ENCODE data around the gene LRMDA.
"Not testable (repeated sequence)": the region's sequence is repeated elsewhere in the genome, so short reads cannot be mapped to it uniquely, and the experiment has no call there.

LRMDA gene

GRCh38 chr10:76045174-76045573 is 613.8 kb downstream of the LRMDA start:
- DNase-seq (ENCODE audit: low read depth in 2 of 2): no peak

- DNase-seq (ENCODE audit: low read depth in 2 of 2): no peak
Observed at GRCh38 chr10:76047521-76047920, 616.1 kb downstream of the LRMDA start.

DNA sequence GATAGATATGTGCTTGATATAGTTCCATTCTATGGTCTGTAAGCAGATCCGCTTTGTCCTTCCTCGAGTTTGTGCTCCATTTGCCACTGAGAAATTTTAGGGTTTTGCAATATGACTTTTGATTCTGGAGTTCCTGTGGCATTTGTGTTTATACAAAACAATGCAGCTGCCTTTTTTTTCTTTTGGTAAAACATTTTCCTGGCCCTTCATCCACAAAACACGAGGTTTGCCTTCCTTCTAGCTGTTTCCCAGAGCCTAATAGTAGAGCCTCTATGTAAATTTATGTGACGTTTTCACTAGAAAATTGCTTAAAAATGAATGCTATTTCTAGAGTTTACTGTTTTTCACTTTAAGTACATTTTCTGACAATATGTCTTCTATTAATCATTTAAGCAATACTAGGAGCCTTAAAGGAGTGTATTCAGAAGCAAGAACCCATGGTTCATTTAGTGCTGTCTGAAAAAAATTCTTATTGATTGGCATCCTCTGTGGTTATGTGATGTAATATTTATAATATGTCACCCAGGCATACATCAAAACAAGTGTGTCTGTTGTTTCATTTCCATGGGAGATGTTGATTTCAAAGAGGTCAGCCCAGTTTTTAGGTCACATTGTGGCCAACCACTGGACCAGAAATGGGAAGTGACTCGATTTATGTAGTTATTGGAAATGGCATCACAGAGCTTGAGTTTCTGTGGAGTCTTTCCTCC is 618.3 kb downstream of the LRMDA start:
- no peak for DNase-seq (ENCODE audit: low read depth in 2 of 2)

DNA sequence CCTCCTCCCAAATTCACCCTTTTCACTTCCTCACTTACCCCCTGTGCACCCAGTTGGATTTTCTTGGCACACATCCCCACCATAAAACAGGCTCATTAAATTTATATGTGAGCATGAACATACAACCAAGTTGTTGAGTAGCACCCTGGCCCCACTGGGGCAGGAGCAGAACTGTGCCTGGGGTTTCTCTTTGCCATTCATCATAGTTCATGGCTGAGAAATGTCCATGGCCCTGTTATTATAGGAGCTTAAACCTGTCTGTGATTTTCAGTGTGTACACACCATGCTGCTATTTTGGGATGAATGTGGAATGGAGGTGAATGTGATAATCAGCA is 618.8 kb downstream of the LRMDA start:
- DNase-seq (ENCODE audit: low read depth in 2 of 2): no peak

DNA sequence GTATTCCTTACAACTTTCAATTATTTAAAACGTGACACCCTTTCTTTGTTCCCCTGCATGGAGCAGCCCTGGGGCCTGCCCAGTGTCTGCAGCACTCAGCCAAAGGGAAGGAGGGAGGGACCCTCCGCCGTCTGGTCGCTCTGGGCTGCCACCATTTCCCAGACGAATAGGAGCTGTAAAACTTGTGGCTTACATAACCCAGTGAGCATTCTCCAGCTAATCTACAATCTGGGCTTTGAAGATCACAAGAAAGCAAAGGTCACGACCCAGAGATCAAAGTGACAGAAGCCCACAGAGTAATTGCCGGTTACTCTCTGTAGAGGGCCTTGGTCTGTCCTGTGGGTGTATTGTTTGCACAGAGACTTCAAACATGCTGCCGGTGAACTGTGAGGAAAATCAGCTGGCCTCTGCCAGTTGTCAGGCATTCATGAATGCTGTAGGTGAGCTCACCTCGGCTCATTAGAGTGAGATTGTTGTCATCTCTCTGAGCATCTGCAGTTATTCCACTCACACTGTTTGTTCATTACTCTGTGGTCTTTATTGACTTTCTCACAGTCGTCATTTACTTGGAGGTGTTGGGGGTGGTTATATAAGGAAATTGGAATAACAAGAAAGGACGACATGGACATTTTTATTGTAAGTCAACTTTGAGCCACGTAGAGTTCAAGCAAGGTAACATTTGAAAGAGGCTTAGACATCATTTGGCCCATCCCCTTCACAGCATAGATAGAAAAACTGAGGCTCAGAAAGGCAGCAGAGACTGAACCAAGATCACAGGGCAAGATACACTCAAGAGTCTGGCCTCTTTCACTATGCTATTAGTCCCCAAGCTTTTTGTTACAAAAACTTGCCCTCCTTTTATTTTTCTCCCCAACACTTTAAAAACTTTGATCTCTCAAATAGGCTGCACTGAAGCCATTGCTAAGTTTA is 619.8 kb downstream of the LRMDA start:
- no peak for DNase-seq (ENCODE audit: low read depth in 2 of 2)

- DNase-seq (ENCODE audit: low read depth in 2 of 2): no peak
Observed at GRCh38 chr10:76052682-76053503, 621.5 kb downstream of the LRMDA start.

DNA sequence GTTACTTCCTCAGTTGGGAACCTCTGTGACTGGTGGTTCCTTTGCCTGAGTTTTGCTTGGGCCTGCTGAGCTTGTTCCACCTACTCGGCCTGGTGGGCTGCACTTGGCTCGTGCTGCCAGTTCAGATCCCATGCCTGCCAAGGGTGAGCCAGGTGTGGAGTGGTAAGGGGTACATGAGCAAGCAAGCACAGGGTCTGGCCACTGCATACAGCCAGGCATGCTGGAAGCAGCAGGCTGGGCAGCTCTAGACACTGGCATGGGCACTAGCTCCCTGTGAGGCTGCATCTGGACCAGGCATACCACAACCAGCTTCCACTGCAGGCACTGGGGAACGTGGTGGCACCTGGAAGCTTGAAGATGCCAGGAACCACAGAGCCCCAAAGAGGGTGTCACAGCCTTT is 624.0 kb downstream of the LRMDA start:
- DNase-seq (ENCODE audit: low read depth in 2 of 2): no peak

GRCh38 chr10:76055963-76056362 is 624.5 kb downstream of the LRMDA start:
- no peak for DNase-seq (ENCODE audit: low read depth in 2 of 2)

GRCh38 chr10:76060993-76061392 is 629.6 kb downstream of the LRMDA start:
- DNase-seq (ENCODE audit: low read depth in 2 of 2): not testable (repeated sequence)

DNA sequence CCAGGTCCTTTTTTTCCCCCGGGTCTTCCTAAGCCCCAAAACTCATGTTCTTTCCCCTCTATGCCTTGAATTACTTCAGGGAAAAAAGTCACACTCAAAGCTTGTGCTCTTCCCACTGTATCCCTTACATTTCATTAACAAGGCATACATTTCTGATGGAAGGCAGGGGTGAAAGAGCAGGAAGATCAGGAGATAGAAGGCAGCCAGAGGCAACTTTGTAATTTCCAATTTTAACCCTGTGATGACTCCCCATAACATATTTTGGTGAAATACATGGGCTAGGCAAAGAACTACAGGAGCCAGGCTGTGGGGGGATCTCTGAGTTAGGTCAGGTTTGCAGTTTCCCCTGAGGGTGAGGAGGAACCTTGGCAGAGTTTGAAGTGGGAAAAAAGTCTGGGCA is 635.0 kb downstream of the LRMDA start:
- DNase-seq (ENCODE audit: low read depth in 2 of 2): no peak

GRCh38 chr10:76067447-76067846 is 636.0 kb downstream of the LRMDA start:
- DNase-seq (ENCODE audit: low read depth in 2 of 2): no peak

DNA sequence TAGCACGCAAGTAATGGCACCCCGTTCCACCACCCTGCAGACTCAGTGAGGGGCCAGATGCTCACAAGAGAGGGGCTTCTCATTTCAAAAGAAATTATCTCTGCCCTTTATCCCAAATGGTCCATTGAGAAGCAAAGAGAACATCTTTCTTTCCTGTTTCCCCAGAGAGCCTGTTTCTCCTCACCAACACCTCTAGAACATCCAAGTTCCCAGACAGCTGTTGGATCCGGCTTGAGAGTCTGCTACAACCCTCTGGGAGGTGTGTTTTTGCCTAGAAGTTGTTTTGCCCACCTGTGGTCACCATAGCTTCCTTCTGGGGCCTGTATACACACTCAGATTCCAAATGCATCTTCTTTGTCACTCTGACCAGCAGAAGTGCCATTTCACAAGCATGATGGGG is 637.4 kb downstream of the LRMDA start:
- no peak for DNase-seq (ENCODE audit: low read depth in 2 of 2)

GRCh38 chr10:76070916-76071315 is 639.5 kb downstream of the LRMDA start:
- DNase-seq (ENCODE audit: low read depth in 2 of 2): no peak

- no peak for DNase-seq (ENCODE audit: low read depth in 2 of 2)
Observed at GRCh38 chr10:76071653-76072365, 640.4 kb downstream of the LRMDA start.

GRCh38 chr10:76072384-76072783 is 641.0 kb downstream of the LRMDA start:
- DNase-seq (ENCODE audit: low read depth in 2 of 2): no peak

- DNase-seq (ENCODE audit: low read depth in 2 of 2): no peak
Observed at GRCh38 chr10:76073524-76073923, 642.1 kb downstream of the LRMDA start.

DNA sequence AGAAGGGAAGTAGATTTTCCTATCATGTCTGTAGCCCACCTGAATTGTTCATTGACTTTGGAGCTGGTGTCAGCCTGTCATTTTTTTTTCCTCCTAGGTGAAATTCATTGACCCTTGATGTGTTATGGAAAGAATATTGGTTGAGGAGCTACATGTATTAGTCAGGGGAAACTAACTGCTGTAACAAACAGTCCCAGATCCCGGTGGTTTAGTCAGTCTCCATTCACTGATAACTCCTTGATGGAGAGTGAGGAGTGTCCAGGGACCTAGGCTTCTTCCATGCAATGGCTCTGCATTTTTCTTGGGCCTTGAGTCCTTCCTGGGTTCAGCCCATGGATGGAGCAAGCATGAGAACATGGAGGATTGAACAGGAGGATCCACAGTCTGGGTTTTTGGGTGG is 643.2 kb downstream of the LRMDA start:
- no peak for DNase-seq (ENCODE audit: low read depth in 2 of 2)

DNA sequence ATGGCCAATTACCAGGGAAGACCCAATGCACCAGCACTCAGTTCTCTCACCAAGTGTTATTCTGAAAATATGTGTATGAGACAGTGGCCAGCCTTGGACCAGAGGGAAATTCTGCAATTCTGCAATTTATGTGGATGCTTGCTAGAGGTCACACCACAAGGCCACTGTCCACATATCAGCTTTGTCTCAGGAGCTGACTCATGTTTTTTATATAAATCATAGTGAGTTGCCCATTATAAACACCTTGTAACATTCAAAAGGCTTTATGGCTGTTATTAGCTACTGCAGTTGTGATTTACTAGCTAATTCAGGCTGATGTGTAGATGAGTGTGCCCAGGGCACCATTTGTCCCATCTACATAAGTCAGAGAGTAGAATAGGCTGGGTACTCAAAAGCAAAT is 649.0 kb downstream of the LRMDA start:
- DNase-seq (ENCODE audit: low read depth in 2 of 2): no peak

GRCh38 chr10:76080991-76081390 is 649.6 kb downstream of the LRMDA start:
- no peak for DNase-seq (ENCODE audit: low read depth in 2 of 2)

GRCh38 chr10:76082232-76082631 is 650.8 kb downstream of the LRMDA start:
- DNase-seq (ENCODE audit: low read depth in 2 of 2): no peak

DNA sequence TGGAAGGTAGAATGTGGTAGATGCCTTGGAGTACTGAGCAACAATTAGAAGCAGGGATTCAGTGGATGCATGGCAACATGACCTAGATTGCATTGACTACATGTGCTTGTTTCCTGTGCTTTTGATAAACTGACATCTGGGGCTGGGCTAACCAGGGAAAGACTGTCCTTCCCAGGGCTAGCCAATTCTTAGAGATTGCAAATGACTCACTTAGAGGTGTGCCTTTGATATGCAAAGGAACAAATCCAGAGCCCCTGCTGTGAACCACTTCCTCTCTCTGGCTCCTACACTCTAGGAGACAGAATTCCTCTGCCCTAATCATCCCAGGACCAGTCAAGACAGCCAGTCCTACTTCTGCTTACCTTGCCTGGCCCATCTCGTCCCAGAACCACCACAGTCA is 651.5 kb downstream of the LRMDA start:
- no peak for DNase-seq (ENCODE audit: low read depth in 2 of 2)

Data from stimulated activated CD4-positive, alpha-beta T cell treated with anti-CD3 and anti-CD28 coated beads, Interleukin-4, amount 100 ng/mL, for 48 hours (primary cell).